ENCODE results near the gene CHERP.
A peak's percentile ranks its signal among the peaks of the same experiment; 100 is the strongest.
"Not testable (repeated sequence)": the region's sequence is repeated elsewhere in the genome, so short reads cannot be mapped to it uniquely, and the experiment has no call there.

The CHERP gene

DNA sequence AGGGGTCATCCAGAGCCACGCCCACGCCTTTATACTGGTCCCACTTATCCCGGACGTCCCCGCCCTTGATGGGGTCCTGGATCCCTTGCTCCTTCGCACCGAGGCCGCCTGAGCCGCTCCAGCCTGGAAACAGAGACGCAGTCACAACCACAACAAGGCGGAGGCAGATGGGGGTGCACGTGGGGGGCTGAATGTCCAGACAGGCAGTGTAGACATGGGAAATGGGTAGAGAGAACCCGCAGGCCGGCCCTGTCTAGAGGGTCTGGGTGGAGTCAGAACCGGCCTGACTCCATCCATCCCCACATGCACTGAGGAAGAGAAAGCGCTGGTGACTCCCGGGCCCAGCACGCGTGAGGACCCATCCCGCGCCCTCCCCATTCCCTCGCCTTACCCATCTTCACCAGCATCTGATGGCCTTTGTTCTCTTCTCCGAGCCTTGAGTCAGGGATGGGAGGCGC lies 23.0 kb downstream of the CHERP start:
- DNase-seq = no peak

DNA sequence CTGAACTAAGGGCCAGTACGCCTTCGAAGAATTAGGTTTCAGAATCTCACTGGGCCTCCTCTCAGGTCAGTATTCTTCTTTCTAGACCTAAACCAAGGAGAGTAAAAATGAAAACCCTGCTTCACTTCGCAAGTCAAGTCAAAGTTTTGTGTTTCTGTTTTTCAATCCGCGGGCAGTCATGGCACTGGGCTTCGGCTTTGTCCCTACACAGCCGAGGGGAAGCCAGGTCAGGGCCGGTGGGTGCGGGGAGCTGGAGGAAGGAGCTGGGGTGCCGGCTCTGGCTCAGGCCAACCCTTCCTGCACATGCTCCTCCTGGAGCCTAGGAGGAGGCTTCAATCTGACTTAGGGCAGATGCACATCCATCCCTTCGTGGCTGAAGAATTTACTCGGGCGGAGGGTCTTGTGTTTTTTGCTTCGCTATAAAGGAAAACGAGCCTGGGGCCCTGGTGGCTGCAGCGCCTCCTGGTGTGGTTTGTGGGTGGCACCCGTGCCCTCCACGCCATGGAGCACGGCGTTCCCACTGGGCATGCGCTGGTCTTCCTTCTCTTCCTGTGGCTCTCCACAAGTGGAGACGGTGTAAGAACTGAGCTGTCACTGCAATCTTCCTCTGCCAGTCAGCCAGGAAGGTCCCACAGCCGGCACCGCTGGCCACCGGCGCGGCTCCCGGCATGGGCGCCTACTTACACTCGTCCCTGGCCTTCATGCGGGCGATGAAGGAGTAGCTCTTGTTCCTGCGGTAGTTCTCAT lies 23.6 kb downstream of the CHERP start:
- no peak for DNase-seq

DNA sequence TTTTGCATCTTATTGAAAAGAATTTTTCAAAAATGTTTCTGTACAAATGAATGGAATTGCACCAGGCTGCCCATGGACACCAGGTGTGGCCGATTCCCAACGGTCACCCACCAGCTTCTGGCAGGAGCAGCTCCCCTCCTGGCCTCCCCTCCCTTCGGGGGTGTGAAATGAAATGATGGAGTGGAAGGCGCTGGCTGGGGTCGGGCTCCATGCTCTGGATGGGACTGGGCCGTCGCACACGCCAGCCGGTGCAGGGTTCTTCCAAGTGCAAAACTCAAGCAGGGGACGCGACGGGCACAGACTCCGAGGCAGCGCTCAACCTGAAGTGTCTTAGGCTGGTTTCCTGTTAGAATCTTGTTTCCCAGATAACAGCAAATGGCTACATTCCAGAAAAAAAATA lies 24.2 kb downstream of the CHERP start:
- no peak for DNase-seq

DNA sequence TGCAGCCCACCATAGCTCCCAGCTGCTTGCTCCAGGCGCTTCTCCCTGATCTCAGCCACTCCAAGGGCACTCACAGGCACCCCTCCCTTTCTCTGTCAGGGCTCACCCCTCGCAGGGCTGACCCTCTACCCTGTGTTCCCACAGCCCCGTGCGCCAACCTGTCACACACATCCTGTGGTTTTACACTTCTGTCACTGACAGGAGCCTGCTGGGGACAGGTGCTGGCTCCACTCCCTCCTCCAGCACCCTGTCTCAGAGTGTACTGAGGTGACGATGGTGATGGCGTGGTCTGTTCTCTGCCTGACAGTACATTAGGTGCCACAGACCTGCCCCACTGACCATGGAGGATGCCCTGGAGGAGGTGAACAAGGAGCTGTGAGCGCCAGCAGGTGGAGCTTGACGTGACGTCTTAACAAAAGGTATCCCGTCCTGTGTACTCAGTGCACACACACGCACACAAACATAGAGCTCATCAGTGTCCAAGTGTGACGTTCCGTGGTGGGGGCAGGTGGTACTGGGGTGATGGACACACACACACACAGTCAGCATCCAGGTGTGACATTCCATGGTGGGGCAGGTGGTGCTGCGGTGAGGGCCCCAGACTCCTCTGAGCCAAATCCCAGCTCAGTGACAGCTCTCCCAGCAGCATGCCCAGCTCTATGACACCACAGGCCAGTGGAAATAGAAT lies 25.2 kb downstream of the CHERP start:
- no peak for DNase-seq

DNA sequence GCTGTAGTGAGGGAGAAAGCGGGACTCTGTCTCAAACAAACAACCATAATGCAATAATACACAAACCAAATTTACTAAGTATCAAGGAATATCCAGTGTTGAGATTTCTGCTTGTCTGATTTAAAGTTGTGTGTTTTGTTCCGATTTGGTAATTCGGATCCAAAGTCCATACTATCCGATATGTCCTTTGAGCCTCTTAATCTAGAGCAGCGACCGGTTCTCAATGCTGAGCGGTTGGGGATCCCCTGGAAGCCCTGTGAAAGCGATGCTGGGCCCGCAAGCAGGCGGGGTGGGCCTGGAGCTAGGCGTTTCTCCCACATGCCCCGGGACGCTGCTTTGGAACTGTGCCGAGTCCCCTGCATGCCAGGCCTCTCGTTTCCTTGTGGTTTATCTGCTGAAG lies 25.9 kb downstream of the CHERP start:
- no peak for DNase-seq

DNA sequence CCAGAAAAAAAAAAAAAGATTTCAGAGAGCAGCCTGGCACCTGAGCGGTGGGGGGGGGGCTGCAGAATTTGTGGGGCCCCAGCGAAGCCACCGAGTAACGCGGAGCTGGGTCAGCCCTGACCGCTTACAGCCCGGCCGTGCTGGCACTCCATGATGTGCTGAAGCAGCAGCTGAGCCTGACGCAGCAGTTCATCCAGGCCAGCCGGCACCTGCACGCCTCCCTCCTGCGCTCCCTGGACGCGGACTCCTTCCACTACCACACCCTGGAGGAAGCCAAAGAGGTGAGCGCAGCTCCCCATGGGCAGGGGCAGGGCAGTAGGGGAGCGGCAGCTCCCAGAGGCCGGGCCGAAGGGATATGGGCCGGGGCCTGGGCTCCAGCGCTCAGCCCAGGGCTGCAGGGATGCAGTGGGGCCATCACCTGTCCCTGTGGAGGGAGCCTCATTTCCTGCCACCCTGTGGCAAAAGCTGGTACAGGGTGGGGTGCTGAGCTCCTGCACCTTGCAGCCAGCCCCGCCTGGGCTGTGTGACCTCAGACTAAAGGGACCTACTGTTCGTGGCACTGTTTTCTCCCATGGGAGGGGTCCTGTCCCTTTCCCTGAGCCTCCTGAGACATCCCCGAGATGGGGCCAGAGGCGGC lies 27.7 kb downstream of the CHERP start:
- no peak for DNase-seq

DNA sequence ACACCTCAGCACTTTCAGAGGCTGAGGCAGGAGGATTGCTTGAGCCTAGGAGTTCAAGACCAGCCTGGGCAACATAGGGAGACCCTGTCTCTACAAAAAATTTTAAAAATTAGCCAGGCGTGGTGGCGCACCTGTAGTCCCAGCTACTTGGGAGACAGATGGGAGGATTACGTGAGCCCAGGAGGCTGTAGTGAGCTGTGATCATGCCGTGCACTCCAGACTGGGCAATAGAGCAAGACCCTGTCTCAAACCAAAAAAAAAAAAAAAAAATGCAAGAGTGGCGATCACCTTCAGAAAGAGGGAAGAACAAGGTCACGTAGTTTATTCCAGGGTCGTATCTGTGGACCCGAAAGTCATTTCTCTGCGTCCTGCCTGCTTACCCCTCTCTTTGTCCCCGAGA lies 29.6 kb downstream of the CHERP start:
- DNase-seq = not testable (repeated sequence)

DNA sequence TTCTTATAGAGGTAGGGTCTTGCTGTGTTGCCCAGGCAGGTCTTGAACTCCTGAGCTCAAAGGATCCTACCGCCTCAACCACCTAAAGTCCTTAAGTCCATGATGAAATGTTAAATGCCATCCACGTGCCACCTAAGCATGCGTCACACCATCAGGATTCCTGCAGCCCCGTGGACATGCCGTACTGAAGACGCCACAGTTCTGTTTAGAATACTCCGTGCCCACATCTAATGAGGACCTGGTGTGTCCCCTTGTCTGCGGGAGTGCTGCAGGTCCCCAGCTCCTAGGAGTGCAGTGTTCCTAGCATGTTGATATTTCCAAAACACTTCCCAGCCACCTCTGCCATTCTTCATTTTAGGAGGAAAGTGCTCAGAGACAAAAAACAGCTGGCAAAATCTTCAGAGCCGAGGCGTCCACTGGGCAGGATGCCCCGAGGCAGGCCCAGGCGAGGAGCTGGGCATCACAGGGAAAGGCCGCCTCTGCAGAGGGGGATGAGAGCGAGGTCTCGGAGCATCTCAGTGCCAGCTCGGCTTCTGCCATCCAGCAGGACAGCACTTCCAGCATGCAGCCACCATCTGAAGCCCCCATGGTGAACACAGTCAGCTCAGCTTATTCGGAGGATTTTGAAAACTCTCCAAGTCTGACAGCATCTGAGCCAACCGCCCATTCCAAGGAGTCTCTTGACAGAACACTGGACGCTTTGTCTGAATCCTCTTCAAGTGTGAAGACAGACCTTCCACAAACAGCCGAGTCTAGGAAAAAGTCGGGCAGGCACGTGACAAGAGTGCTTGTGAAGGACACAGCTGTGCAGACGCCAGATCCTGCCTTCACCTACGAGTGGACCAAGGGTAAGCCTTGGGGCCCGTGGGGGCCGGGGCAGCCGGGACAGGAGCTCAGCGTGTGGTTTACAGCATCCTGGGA lies 32.8 kb downstream of the CHERP start:
- no peak for DNase-seq

DNA sequence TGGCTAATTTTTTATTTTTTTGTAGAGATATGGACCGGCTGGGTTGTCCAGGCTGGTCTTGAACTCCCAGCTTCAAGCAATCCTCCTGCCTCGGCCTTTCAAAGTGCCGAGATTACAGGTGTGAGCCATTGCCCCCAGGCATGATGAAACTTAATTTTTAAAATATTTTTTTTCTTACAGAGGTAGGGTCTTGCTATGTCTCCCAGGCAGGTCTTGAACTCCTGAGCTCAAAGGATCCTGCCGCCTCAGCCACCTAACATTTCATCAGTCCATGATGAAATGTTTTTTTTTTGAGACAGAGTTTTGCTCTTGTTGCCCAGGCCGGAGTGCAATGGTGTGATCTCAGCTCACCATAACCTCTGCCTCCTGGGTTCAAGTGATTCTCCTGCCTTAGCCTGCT lies 33.7 kb downstream of the CHERP start:
- no peak for DNase-seq

DNA sequence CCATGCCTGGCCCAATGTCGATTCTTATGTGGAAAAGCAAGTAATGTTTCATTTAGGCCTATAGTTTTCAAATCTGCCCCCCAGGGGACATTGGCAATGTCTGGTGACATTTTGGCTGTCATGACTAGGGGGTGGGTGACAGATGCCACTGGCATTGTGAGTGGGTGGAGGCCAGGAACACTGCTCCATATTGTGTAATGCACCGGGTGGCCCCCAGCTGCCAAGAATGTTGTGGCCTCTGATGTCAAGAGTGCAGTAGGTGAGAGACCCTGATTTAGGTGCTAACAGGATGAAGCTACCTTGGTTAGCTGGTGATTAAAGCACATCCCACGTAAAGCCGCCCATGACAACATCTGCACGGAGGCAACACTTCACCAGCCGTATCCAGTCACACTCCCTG lies 35.3 kb downstream of the CHERP start:
- DNase-seq = no peak

DNA sequence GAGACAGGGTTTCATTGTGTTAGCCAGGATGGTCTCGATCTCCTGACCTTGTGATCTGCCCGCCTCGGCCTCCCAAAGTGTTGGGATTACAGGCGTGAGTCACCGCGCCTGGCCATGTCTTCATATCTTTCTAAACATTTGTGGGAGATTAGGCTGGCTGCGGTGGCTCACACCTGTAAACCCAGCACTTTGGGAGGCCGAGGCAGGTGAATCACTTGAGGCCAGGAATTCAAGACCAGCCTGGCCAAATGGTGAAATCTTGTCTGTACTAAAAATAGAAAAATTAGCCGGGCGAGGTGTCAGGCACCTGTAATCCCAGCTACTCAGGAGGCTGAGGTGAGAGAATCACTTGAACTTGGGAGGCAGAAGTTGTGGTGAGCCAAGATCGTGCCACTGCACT lies 36.1 kb downstream of the CHERP start:
- DNase-seq = not testable (repeated sequence)

DNA sequence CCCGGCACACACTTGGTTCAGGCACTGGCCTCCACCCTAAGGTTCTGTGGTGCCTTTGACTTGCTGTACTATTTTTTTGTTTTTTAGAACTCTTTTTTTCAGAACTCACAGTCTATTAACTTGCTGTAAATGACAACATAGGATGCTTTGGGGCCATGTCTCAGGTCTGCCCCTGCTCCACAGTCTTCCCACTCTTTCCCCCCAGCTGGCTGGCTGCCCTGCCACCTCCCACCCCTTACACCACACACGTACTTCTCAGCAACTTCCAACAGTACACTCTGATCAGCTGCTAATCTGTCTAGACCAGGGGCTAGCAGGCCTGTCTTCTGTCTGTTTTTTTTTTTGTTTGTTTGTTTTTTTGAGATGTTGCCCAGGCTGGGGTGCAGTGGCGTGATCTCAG lies 38.0 kb downstream of the CHERP start:
- DNase-seq = no peak

DNA sequence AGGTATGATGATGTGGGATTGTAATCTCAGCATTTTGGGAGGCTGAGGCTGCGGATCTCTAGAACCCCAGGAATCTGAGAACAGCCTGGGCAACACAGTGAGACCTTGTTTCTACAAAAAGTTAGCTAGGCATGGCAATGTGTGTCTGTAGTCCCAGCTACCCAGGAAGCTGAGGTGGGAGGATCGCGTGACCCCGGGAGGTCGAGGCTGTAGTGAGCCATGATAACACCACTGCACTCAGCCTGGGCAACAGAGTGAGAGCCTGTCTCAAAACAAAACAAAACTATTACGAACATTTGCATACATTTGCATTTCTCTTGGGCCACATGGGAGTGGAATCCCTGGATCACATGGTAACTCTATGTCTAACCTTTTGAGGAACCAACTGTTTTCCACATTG lies 44.4 kb downstream of the CHERP start:
- no peak for DNase-seq

DNA sequence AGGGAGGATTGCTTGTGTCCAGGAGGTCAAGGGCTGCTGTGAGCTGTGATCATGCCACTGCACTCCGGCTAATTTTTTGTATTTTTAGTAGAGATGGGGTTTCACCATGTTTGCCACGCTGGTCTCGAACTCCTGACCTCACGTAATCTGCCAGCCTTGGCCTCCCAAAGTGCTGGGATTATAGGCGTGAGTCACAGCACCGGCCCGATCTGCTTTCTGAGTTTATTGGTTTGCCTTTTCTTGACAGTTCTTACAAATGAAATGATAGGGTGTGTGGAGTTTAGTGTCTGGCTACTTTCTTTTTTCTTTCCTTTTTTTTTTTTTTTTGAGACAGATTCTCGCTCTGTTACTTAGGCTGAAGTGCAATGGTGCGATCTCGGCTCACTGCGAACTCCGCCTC lies 45.2 kb downstream of the CHERP start:
- no peak for DNase-seq

DNA sequence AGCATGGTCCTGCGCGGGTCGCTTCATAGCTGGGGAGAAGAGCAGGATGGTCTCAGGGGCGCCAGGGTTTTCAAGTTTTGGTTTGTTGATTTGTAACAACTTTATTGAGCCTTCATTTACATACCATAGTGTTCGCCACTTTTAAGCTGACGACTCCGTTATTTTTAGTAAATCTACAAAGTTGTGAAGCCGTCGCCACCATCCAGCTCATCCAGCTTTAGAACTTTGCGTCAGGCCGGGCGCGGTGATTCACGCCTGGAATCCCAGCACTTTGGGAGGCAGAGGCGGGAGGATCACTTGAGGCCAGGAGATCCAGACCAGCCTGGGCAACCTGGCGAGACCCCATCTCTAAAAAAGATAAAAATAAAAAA lies 45.6 kb downstream of the CHERP start:
- no peak for DNase-seq

DNA sequence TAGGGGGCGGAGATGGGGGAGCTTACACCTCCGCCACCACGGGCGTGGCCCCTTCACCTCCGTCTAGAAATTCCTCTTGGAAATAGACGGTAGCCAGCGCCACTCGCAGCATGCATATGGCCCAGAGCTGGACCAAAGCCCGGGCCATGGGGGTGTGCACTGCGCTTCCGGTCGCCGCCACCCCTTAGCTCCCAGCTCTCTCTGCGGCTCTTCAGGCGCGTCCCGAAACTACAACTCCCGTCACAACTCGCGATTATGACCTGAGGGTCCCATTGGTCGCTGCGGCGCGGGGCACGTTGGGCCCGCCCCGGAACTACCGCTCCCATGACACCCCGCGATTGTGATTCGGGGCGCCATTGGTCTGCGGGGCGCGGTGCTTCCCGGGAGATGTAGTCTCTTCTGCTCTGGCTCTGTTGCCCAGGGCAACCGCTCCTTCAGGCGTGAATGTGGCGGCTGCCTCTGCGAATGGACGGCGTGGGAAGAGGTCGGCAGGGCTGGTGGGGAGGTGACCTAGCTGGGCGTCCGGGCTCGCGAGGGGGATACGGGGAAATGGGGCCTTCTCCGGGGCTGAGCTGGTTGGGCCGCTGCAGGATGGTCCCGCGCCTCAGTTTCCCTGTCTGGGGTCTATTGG lies 46.1 kb downstream of the CHERP start, which contains the start of the genes C19orf44 and CALR3:
Gene C19orf44 (plus strand): TSS at position 413 of the 631 bp plus-strand sequence. CDS start 4,399 bp downstream, outside the sequence.
Gene CALR3 (minus strand): TSS at position 186 of the 631 bp plus-strand sequence. CDS start 38 bp downstream, at position 148.
- peak; percentile 99 for DNase-seq

DNA sequence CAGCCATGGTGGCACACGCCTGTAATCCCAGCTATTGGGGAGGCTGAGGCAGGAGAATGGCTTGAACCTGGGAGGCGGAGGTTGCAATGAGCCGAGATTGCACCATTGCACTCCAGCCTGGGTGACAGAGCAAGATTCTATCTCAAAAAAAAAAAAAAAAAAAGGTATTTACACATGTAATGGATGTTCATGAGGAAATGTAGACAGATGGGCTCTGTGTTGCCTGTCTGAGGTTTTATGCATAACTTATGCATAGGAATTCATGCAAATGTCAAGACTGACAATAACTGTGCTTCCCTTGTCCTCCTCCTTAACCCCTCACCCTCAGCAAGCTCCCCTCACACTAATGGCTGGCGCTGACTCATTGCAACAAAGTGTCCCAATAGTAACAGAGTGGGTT lies 55.8 kb downstream of the CHERP start:
- peak; percentile 32 for DNase-seq

DNA sequence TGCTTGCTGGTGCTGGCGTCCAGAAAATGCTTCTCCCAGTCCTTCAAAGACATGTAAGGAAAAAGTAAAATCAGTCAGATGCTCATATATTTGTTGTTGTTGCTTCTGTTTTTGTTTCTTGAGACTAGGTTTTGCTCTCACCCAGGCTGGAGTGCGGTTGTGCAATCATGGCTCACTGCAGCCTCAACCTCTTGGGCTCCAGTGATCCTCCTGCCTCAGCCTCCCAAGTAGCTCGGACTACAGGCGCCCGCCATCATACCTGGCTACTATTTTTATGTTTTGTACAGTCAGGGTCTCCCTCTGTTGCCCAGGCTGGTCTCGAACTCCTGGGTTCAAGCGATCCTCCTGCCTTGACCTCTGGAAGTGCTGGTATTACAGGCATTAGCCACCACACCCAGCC lies 59.5 kb downstream of the CHERP start:
- DNase-seq = no peak

DNA sequence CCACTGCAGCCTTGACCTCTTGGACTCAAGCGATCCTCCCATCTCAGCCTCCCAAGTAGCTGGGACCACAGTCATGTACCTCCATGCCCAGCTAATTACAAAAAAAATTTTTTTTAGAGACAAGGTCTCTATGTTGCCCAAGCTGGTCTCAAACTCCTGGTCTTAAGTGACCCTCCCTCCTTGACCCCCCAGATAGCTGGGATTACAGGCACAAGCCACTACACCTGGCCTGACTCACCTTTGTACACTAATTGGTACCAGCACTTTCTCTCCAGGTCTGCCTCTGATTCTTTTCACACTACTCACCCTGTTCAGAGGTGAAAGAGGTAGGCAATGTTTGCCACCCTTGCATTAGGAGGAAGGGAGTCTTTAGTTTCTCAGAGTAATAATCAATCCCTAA lies 64.9 kb downstream of the CHERP start:
- no peak for DNase-seq

DNA sequence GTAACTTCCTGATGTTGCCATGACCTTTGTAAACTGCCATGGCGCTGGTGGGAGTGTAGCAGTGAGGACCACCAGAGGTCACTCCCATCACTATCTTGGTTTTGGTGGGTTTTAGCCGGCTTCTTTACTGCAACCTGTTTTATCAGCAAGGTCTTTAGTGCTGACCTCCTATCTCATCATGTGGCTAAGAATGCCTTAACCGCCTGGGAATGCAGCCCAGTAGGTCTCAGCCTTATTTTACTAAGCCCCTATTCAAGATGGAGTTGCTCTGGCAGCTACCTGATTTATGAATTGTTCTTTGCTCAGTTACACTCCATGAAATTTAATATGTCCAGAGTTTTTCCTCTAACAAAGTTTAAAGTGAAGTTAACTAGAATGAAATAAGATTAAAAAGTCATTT lies 65.8 kb downstream of the CHERP start:
- peak; percentile 60 for DNase-seq

DNA sequence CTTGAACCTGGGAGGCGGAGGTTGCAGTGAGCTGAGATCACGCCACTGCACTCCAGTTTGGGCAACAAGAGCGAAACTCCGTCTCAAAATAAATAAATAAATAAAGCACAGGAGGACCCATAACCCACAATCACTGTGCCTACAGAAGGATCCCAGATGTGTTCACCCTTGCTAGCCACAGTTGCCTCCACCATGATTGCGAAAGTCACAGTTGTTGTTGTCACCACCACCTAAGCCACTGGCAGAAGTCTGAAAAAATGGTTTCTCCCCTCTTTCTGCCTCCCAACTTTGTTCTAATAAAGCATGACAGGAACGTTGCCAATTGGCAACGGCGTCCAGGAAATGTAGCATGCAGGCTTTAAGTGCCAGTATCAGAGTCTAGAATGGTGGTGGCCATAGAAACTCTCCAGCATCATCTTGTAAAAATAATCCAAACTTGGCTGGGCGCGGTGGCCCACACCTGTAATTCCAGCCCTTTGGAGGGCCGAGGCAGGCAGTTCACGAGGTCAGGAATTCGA lies 68.3 kb downstream of the CHERP start:
- peak; percentile 59 for DNase-seq

DNA sequence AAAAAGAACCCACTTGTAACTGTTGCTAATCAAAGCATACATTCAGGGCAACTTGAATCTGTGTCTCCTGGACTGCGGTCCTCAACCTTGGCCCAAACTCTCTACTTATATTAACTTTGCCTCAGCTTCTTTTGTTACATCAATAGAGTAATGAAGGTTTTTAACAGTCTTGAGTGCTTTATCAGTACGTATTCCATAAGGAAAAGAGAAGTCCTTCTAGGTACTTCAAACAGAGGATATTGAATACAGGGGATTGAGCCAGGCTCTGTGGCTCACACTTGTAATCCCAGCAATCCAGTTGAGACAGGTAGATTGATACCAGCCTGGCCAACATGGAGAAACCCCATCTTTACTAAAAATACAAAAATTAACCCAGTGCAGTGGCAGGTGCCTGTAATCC lies 69.2 kb downstream of the CHERP start:
- no peak for DNase-seq
